Effector memory CD4-positive, alpha-beta T cell (primary cell): Measurements from ENCODE around the gene UBE2K.
"Not testable (repeated sequence)": the region's sequence is repeated elsewhere in the genome, so short reads cannot be mapped to it uniquely, and the experiment has no call there.

Experiments used
- DNase-seq, 3 donors: peaks; one replicate each; pipeline ENCODE4 v3.0.0-alpha.2; 2020
- H3K27ac ChIP-seq: 2 replicates; pipeline ENCODE4 v1.7.0; 2013; ENCODE audit warnings: mild to moderate bottlenecking, low read length, moderate library complexity; ENCODE audit not compliant: insufficient read depth, poor library complexity, severe bottlenecking
- H3K27me3 ChIP-seq: replicated peaks from 2 replicates; pipeline ENCODE4 v1.7.0; 2013; ENCODE audit warnings: mild to moderate bottlenecking, low read length; ENCODE audit not compliant: insufficient read depth, control insufficient read depth, poor library complexity, severe bottlenecking
- H3K36me3 ChIP-seq: 2 replicates; pipeline ENCODE4 v1.7.0; 2013; ENCODE audit warnings: mild to moderate bottlenecking, low read length, moderate library complexity; ENCODE audit not compliant: control insufficient read depth, insufficient read depth
- H3K4me1 ChIP-seq: 2 replicates; pipeline ENCODE4 v1.7.0; 2013; ENCODE audit warnings: low read length, mild to moderate bottlenecking; ENCODE audit not compliant: control insufficient read depth, insufficient read depth, poor library complexity, severe bottlenecking
- H3K4me3 ChIP-seq: 2 replicates; pipeline ENCODE4 v1.7.0; 2013; ENCODE audit warnings: low read length, low read depth, mild to moderate bottlenecking; ENCODE audit not compliant: insufficient read depth, poor library complexity, severe bottlenecking
- H3K9me3 ChIP-seq: 2 replicates; pipeline ENCODE4 v1.7.0; 2013; ENCODE audit warnings: mild to moderate bottlenecking, low read length, moderate library complexity; ENCODE audit not compliant: control insufficient read depth

The UBE2K gene

GRCh38 chr4:39660045-39660444 lies 37.9 kb upstream of the UBE2K start:
- Histone ChIP-seq H3K4me1 (no peaks in the 10 kb centered on the region), H3K36me3 (no peaks in the 10 kb centered on the region), H3K9me3 (no peaks in the 10 kb centered on the region), H3K27me3 (no peaks in the 10 kb centered on the region), H3K4me3 (no peak overlapping the region), H3K27ac (no peak overlapping the region)
- no peak for DNase-seq

GRCh38 chr4:39660757-39661156 lies 37.2 kb upstream of the UBE2K start:
- DNase-seq: no peak
- Histone ChIP-seq H3K9me3 (no peaks in the 10 kb centered on the region), H3K4me1 (no peaks in the 10 kb centered on the region), H3K36me3 (no peaks in the 10 kb centered on the region), H3K27ac (no peak overlapping the region), H3K27me3 (no peaks in the 10 kb centered on the region), H3K4me3 (no peak overlapping the region)

GRCh38 chr4:39662683-39663082 lies 35.3 kb upstream of the UBE2K start:
- Histone ChIP-seq H3K4me1 (no peaks in the 10 kb centered on the region), H3K9me3 (no peaks in the 10 kb centered on the region), H3K36me3 (no peaks in the 10 kb centered on the region), H3K4me3 (no peak overlapping the region), H3K27ac (no peak overlapping the region), H3K27me3 (no peaks in the 10 kb centered on the region)
- no peak for DNase-seq

GRCh38 chr4:39664828-39665731 lies 32.9 kb upstream of the UBE2K start:
- Histone ChIP-seq H3K36me3 (no peaks in the 10 kb centered on the region), H3K27me3 (no peaks in the 10 kb centered on the region), H3K4me1 (no peaks in the 10 kb centered on the region), H3K4me3 (no peak overlapping the region), H3K27ac (no peak overlapping the region), H3K9me3 (no peaks in the 10 kb centered on the region)
- DNase-seq: no peak

- no peak overlapping the region for H3K4me3 ChIP-seq
- no peaks in the 10 kb centered on the region for H3K27me3 ChIP-seq
- H3K9me3 ChIP-seq: no peaks in the 10 kb centered on the region
- DNase-seq: no peak
- no peak overlapping the region for H3K27ac ChIP-seq
- no peaks in the 10 kb centered on the region for H3K4me1 ChIP-seq
- no peaks in the 10 kb centered on the region for H3K36me3 ChIP-seq
These were observed 30.2 kb upstream of the UBE2K start for GRCh38 chr4:39667706-39668105.

GRCh38 chr4:39668887-39669286 lies 29.0 kb upstream of the UBE2K start:
- Histone ChIP-seq H3K4me1 (no peaks in the 10 kb centered on the region), H3K9me3 (no peaks in the 10 kb centered on the region), H3K27ac (no peak overlapping the region), H3K36me3 (no peaks in the 10 kb centered on the region), H3K27me3 (no peaks in the 10 kb centered on the region), H3K4me3 (no peak overlapping the region)
- DNase-seq: no peak

GRCh38 chr4:39670296-39670695 lies 27.6 kb upstream of the UBE2K start:
- not testable (repeated sequence) for H3K27ac ChIP-seq, DNase-seq, H3K4me3 ChIP-seq, H3K36me3 ChIP-seq, H3K9me3 ChIP-seq, H3K4me1 ChIP-seq, H3K27me3 ChIP-seq

- not testable (repeated sequence) for H3K4me3 ChIP-seq, DNase-seq, H3K27me3 ChIP-seq, H3K4me1 ChIP-seq, H3K9me3 ChIP-seq, H3K36me3 ChIP-seq, H3K27ac ChIP-seq
These were observed 22.3 kb upstream of the UBE2K start for GRCh38 chr4:39675681-39676080.

GRCh38 chr4:39681003-39681402 lies 16.9 kb upstream of the UBE2K start:
- not testable (repeated sequence) for DNase-seq, H3K4me3 ChIP-seq, H3K36me3 ChIP-seq, H3K4me1 ChIP-seq, H3K27ac ChIP-seq, H3K9me3 ChIP-seq, H3K27me3 ChIP-seq

- Histone ChIP-seq H3K4me3 (no peak overlapping the region), H3K27ac (no peak overlapping the region), H3K36me3 (no peaks in the 10 kb centered on the region), H3K4me1 (no peaks in the 10 kb centered on the region), H3K27me3 (no peaks in the 10 kb centered on the region), H3K9me3 (no peaks in the 10 kb centered on the region)
- no peak for DNase-seq
These were observed 15.8 kb upstream of the UBE2K start for GRCh38 chr4:39682138-39682537.
